Measurements from ENCODE around the gene UBE2R2.

The UBE2R2 gene

GRCh38 chr9:33880211-33881089, 63.5 kb downstream of the UBE2R2 start:
- H3K4me3 ChIP-seq (ENCODE audit: low read depth, low read length): no peak overlapping the region
- DNase-seq: no peak
- H3K4me1 ChIP-seq: peaks cover 15% of the 10 kb centered on the region
- H3K9me3 ChIP-seq: no peaks in the 10 kb centered on the region
- no peaks in the 10 kb centered on the region; the same call in 1 of the 2 replicates for H3K36me3 ChIP-seq
- no peak for TF ChIP-seq CTCF (IDR thresholded peaks at IDR 0.05; ENCODE audit: low read depth, low read length)
- H3K27me3 ChIP-seq: no peaks in the 10 kb centered on the region

GRCh38 chr9:33881635-33882034, 64.7 kb downstream of the UBE2R2 start:
- Histone ChIP-seq H3K9me3 (no peaks in the 10 kb centered on the region), H3K4me3 (ENCODE audit: low read depth, low read length) (no peak overlapping the region), H3K36me3 (no peaks in the 10 kb centered on the region; the same call in 1 of the 2 replicates), H3K4me1 (peaks cover 15% of the 10 kb centered on the region), H3K27me3 (no peaks in the 10 kb centered on the region)
- no peak for TF ChIP-seq CTCF (IDR thresholded peaks at IDR 0.05; ENCODE audit: low read depth, low read length)
- DNase-seq: no peak

- Histone ChIP-seq H3K4me3 (ENCODE audit: low read depth, low read length) (no peak overlapping the region), H3K4me1 (peaks cover 15% of the 10 kb centered on the region), H3K9me3 (no peaks in the 10 kb centered on the region), H3K27me3 (no peaks in the 10 kb centered on the region), H3K36me3 (peaks cover 8% of the 10 kb centered on the region)
- DNase-seq: peak; percentile 60
- no peak for TF ChIP-seq CTCF (IDR thresholded peaks at IDR 0.05; ENCODE audit: low read depth, low read length)
Observed at GRCh38 chr9:33884856-33885701, 68.1 kb downstream of the UBE2R2 start.

- Histone ChIP-seq H3K36me3 (peaks cover 14% of the 10 kb centered on the region), H3K27me3 (no peaks in the 10 kb centered on the region), H3K4me1 (peaks cover 10% of the 10 kb centered on the region), H3K9me3 (no peaks in the 10 kb centered on the region), H3K4me3 (ENCODE audit: low read depth, low read length) (no peak overlapping the region)
- no peak for DNase-seq
- no peak for TF ChIP-seq CTCF (IDR thresholded peaks at IDR 0.05; ENCODE audit: low read depth, low read length)
Observed at GRCh38 chr9:33885948-33886347, 69.0 kb downstream of the UBE2R2 start.

- TF ChIP-seq CTCF (IDR thresholded peaks at IDR 0.05; ENCODE audit: low read depth, low read length): no peak
- Histone ChIP-seq H3K9me3 (no peaks in the 10 kb centered on the region), H3K4me3 (ENCODE audit: low read depth, low read length) (no peak overlapping the region), H3K27me3 (no peaks in the 10 kb centered on the region), H3K4me1 (no peaks in the 10 kb centered on the region), H3K36me3 (peaks cover 10% of the 10 kb centered on the region)
- no peak for DNase-seq
Observed at GRCh38 chr9:33893861-33894260, 76.9 kb downstream of the UBE2R2 start.

Measured in BE2C (cell line).